ENCODE results near the gene KIF5C. TPM values are rescaled to one million over a fixed set of nuclear protein-coding genes. Genes with fewer than 3 reads are reported as not detected.

KIF5C gene
- total RNA-seq, 1 experiment from 2014 or later, result 1.6 TPM

- TF ChIP-seq REST (IDR thresholded peaks at IDR 0.05; ENCODE audit: insufficient read depth in 1 of 2, low read depth in 2 of 2, low read length in 1 of 2) (no peak), CTCF (IDR thresholded peaks at IDR 0.05) (no peak), SIN3A (IDR thresholded peaks at IDR 0.05; ENCODE audit: borderline replicate concordance, insufficient read depth, low read depth, low read length) (no peak), TCF7L2 (IDR thresholded peaks at IDR 0.05; ENCODE audit: low read depth, low read length) (no peak), POLR2AphosphoS5 (IDR thresholded peaks at IDR 0.05; ENCODE audit: low read depth, low read length) (no peak)
- BruUV-seq (replicated peaks), result no TSS peak
- no peak for DNase-seq (ENCODE audit: low read depth, low spot score)
- Histone ChIP-seq H3K9me3 (ENCODE audit: control insufficient read depth, insufficient read depth, low read depth, low read length) (no peaks in the 10 kb centered on the region), H3K4me1 (ENCODE audit: control insufficient read depth, insufficient read depth, low read length) (no peaks in the 10 kb centered on the region), H3K27me3 (ENCODE audit: control insufficient read depth, insufficient read depth, low read length) (no peaks in the 10 kb centered on the region; the same call in 1 of the 2 replicates), H3K36me3 (ENCODE audit: control insufficient read depth, insufficient read depth, low read length) (no peaks in the 10 kb centered on the region), H3K4me3 (ENCODE audit: low read depth in 2 of 2, low read length in 2 of 2) (no peak overlapping the region), H3K27ac (ENCODE audit: low read length) (no peak overlapping the region)
- CTCF ChIA-PET, result no interaction called here
- intact Hi-C loops (cut with micrococcal nuclease; ENCODE audit: unreplicated experiment), result no loop called here
- POLR2A ChIA-PET, result no interaction called here
- in situ Hi-C loops (cut with HindIII; ENCODE audit: low pct_unique_long_range_greater_than_20kb, low sequenced_read_pairs), result no loop called here
- no peak for ATAC-seq
Observed at GRCh38 chr2:148994341-148994740, 119.3 kb downstream of the KIF5C start.

- no peak for ATAC-seq
- no TSS peak for BruUV-seq (replicated peaks)
- Histone ChIP-seq H3K27ac (ENCODE audit: low read length) (no peak overlapping the region), H3K36me3 (ENCODE audit: control insufficient read depth, insufficient read depth, low read length) (no peaks in the 10 kb centered on the region), H3K27me3 (ENCODE audit: control insufficient read depth, insufficient read depth, low read length) (no peaks in the 10 kb centered on the region; the same call in 1 of the 2 replicates), H3K9me3 (ENCODE audit: control insufficient read depth, insufficient read depth, low read depth, low read length) (no peaks in the 10 kb centered on the region), H3K4me3 (ENCODE audit: low read depth in 2 of 2, low read length in 2 of 2) (no peak overlapping the region), H3K4me1 (ENCODE audit: control insufficient read depth, insufficient read depth, low read length) (no peaks in the 10 kb centered on the region)
- intact Hi-C loops (cut with micrococcal nuclease; ENCODE audit: unreplicated experiment), result no loop called here
- in situ Hi-C loops (cut with HindIII; ENCODE audit: low pct_unique_long_range_greater_than_20kb, low sequenced_read_pairs), result no loop called here
- POLR2A ChIA-PET, result no interaction called here
- CTCF ChIA-PET, result no interaction called here
- DNase-seq (ENCODE audit: low read depth, low spot score), result no peak
- TF ChIP-seq REST (IDR thresholded peaks at IDR 0.05; ENCODE audit: insufficient read depth in 1 of 2, low read depth in 2 of 2, low read length in 1 of 2), result no peak
- no peak for TF ChIP-seq CTCF (IDR thresholded peaks at IDR 0.05)
- TF ChIP-seq TCF7L2 (IDR thresholded peaks at IDR 0.05; ENCODE audit: low read depth, low read length), result no peak
- no peak for TF ChIP-seq SIN3A (IDR thresholded peaks at IDR 0.05; ENCODE audit: borderline replicate concordance, insufficient read depth, low read depth, low read length)
- no peak for TF ChIP-seq POLR2AphosphoS5 (IDR thresholded peaks at IDR 0.05; ENCODE audit: low read depth, low read length)
Observed at GRCh38 chr2:148996805-148997204, 121.8 kb downstream of the KIF5C start.

All from Panc1 (cell line).